HCT116 (cell line): Measurements from ENCODE around the gene FAM20C. TPM values are rescaled to one million over a fixed set of nuclear protein-coding genes. Genes with fewer than 3 reads are reported as not detected.

ENCODE experiments used
- ATAC-seq: fragments of 200-7000 bp; cut with Tn5 transposase; 2 replicates; pipeline ENCODE4 v1.9.1; 2020; ENCODE audit warnings: mild to moderate bottlenecking, moderate library complexity
- BruUV-seq: library from RNA; stranded (reverse); fragments of 400-500 nt; replicated peaks from 2 replicates; lab custom pipeline; 2021; lab: Mats Ljungman, UMichigan
- CTCF ChIA-PET: fragments of 300-600 bp; sonication (Branson Sonifier 250); formaldehyde crosslinking; loops from one replicate; lab custom pipeline; 2021; ENCODE audit warnings: antibody characterized with exemption; lab: Charles Lee
- POLR2A ChIA-PET: fragments of 300-600, 350-600 bp; sonication (Branson Sonifier 250); formaldehyde crosslinking; loops from one replicate; lab custom pipeline; 2021; ENCODE audit warnings: antibody characterized with exemption; lab: Charles Lee
- RAD21 ChIA-PET, 2 experiments: fragments of 300-600 bp; sonication (Branson Sonifier 250); formaldehyde crosslinking; loops; one replicate each; lab custom pipeline; 2023; ENCODE audit warnings: low total read pairs in 2 of 2; ENCODE audit not compliant: uncharacterized antibody in 2 of 2, unreplicated experiment in 2 of 2, low non-redundant PET in 1 of 2; lab: Charles Lee
- DNase-seq: peaks from one replicate; pipeline ENCODE4 v3.0.0-alpha.2; 2010; ENCODE audit warnings: low read depth, low spot score
- H2AFZ ChIP-seq: fragments of 200-600 bp; shearing (Covaris generic), sonication (generic); 2 replicates; pipeline ENCODE4 v1.6.1; 2017; ENCODE audit warnings: low read depth, mixed run types, mixed read lengths, antibody characterized with exemption, low read length; ENCODE audit not compliant: poor library complexity, severe bottlenecking
- H3K27ac ChIP-seq: 2 replicates; pipeline ENCODE4 v1.5.1; 2012; ENCODE audit warnings: low read depth, low read length
- H3K27me3 ChIP-seq: fragments of 200-600 bp; sonication (generic); 2 replicates; pipeline ENCODE4 v1.6.1; 2016; ENCODE audit warnings: mixed run types, low read length, mixed read lengths; ENCODE audit not compliant: insufficient read depth
- H3K36me3 ChIP-seq, 2 experiments: fragments of 200-500 bp in 1 of 2; fragments of 200-600 bp in 1 of 2; sonication (Bioruptor generic) in 1 of 2; sonication (generic) in 1 of 2; 2 replicates each; pipeline versions ENCODE4 v1.5.1 to v1.6.1; 2014 to 2016; ENCODE audit warnings: low read length in 2 of 2, inconsistent platforms in 1 of 2, mixed read lengths in 1 of 2, mixed run types in 1 of 2; ENCODE audit not compliant: insufficient read depth in 2 of 2, control insufficient read depth in 1 of 2
- H3K4me1 ChIP-seq, 2 experiments: fragments of 200-600 bp in 1 of 2; sonication (generic) in 1 of 2; 2 replicates each; pipeline versions ENCODE4 v1.5.1 to v1.6.1; 2012 to 2017; ENCODE audit warnings: low read length in 2 of 2, inconsistent platforms in 1 of 2, mild to moderate bottlenecking in 1 of 2, mixed read lengths in 1 of 2, mixed run types in 1 of 2, moderate library complexity in 1 of 2; ENCODE audit not compliant: insufficient read depth in 2 of 2, control insufficient read depth in 1 of 2
- H3K4me2 ChIP-seq: fragments of 200-600 bp; sonication (generic); 2 replicates; pipeline ENCODE4 v1.6.1; 2017; ENCODE audit warnings: mixed run types, low read length, mixed read lengths
- H3K4me3 ChIP-seq, 2 experiments: fragments of 200-600 bp in 1 of 2; sonication (generic) in 1 of 2; replicated peaks in 1 of 2; 2 replicates each; pipeline ENCODE4 v1.5.1; 2011 to 2016; ENCODE audit warnings: low read length in 2 of 2, control low read depth in 1 of 2, low read depth in 1 of 2, mild to moderate bottlenecking in 1 of 2, mixed read lengths in 1 of 2, mixed run types in 1 of 2
- H3K79me2 ChIP-seq: fragments of 200-600 bp; sonication (generic); 2 replicates; pipeline ENCODE4 v1.6.1; 2017; ENCODE audit warnings: mild to moderate bottlenecking, mixed run types, low read length, moderate library complexity, mixed read lengths; ENCODE audit not compliant: insufficient read depth
- H3K9ac ChIP-seq: fragments of 200-600 bp; sonication (generic); 2 replicates; pipeline ENCODE4 v1.6.1; 2016; ENCODE audit warnings: low read length, mixed read lengths
- H3K9me2 ChIP-seq: fragments of 200-600 bp; sonication (generic), shearing (Covaris generic); 2 replicates; pipeline ENCODE4 v1.6.1; 2017; ENCODE audit warnings: mixed run types, mild to moderate bottlenecking, moderate library complexity; ENCODE audit not compliant: insufficient read depth
- H3K9me3 ChIP-seq, 2 experiments: fragments of 200-500 bp in 1 of 2; fragments of 200-600 bp in 1 of 2; sonication (Bioruptor generic) in 1 of 2; sonication (generic) in 1 of 2; 2 replicates each; pipeline ENCODE4 v1.6.1; 2014 to 2017; ENCODE audit warnings: low read length in 2 of 2, mixed read lengths in 2 of 2, inconsistent platforms in 1 of 2, low read depth in 1 of 2, mild to moderate bottlenecking in 1 of 2, mixed run types in 1 of 2, moderate library complexity in 1 of 2; ENCODE audit not compliant: control insufficient read depth in 1 of 2, insufficient read depth in 1 of 2
- H4K20me1 ChIP-seq: fragments of 200-600 bp; sonication (generic), shearing (Covaris generic); 2 replicates; pipeline ENCODE4 v1.6.1; 2017; ENCODE audit warnings: mixed run types, mild to moderate bottlenecking, moderate library complexity; ENCODE audit not compliant: insufficient read depth
- EZH2 ChIP-seq: fragments of 200-600 bp; sonication (generic); IDR thresholded peaks from 2 replicates; pipeline ENCODE4 v1.6.1; 2017; ENCODE audit warnings: antibody characterized with exemption, mixed run types
- FOSL1 ChIP-seq: IDR thresholded peaks from 2 replicates; pipeline ENCODE4 v1.6.1; 2012; ENCODE audit warnings: low read depth
- JUND ChIP-seq: IDR thresholded peaks from 2 replicates; pipeline ENCODE4 v1.6.1; 2012
- POLR2AphosphoS5 ChIP-seq: IDR thresholded peaks from 2 replicates; pipeline ENCODE4 v1.6.1; 2011; ENCODE audit warnings: mild to moderate bottlenecking, low read depth, low read length, moderate library complexity
- RAD21 ChIP-seq: IDR thresholded peaks from 2 replicates; pipeline ENCODE4 v1.6.1; 2012; ENCODE audit warnings: low read depth, mild to moderate bottlenecking
- SIN3A ChIP-seq: IDR thresholded peaks from 2 replicates; pipeline ENCODE4 v1.6.1; 2012; ENCODE audit warnings: low read depth
- ZNF274 ChIP-seq: fragments of 200-500 bp; sonication (Bioruptor generic); IDR thresholded peaks from 2 replicates; pipeline ENCODE4 v1.6.1; 2014; ENCODE audit warnings: mild to moderate bottlenecking, low read depth, low read length, inconsistent platforms
- intact Hi-C: fragments of 100-400 bp; cut with micrococcal nuclease; formaldehyde crosslinking; loops from 2 replicates; pipeline ENCODE4 v1.10.0; 2022
- total RNA-seq: library from RNA; stranded (reverse); gene quantifications from one replicate; pipeline ENCODE4 v1.2.1, GENCODE V29; 2021; ENCODE audit not compliant: unreplicated experiment
- TF ChIP-seq, protein P1 (sequence below): IDR thresholded peaks from 2 replicates; pipeline ENCODE4 v1.6.1; 2011; ENCODE audit warnings: mild to moderate bottlenecking, low read length, moderate library complexity; ENCODE audit not compliant: insufficient replicate concordance; ENCODE audit errors: extremely low read depth
- TF ChIP-seq, protein P2 (sequence below): IDR thresholded peaks from 2 replicates; pipeline ENCODE4 v1.6.1; 2012; ENCODE audit warnings: low read depth
- TF ChIP-seq, protein P3 (sequence below): IDR thresholded peaks from 2 replicates; pipeline ENCODE4 v1.6.1; 2012

The FAM20C gene
- total RNA-seq, 1 experiment from 2014 or later = 27.1 TPM

GRCh38 chr7:157771-158625 is 34.4 kb upstream of the FAM20C start:
- H3K27me3 ChIP-seq = no peaks in the 10 kb centered on the region
- ATAC-seq (no peak), DNase-seq (no peak)
- no peak overlapping the region for H3K4me2 ChIP-seq
- ChIA-PET POLR2A (no interaction called here), CTCF (no interaction called here), RAD21 (no interaction called here)
- no peaks in the 10 kb centered on the region for H3K79me2 ChIP-seq
- no TSS peak for BruUV-seq
- no peaks in the 10 kb centered on the region for H4K20me1 ChIP-seq
- H3K36me3 ChIP-seq = no peaks in the 10 kb centered on the region
- no peak overlapping the region for H3K4me3 ChIP-seq
- peaks cover 0 to 8% of the 10 kb centered on the region in 2 experiments; a peak in 2 of 4 replicates for H3K4me1 ChIP-seq
- no peaks in the 10 kb centered on the region for H3K9me2 ChIP-seq
- intact Hi-C loops = no loop called here
- H3K27ac ChIP-seq = no peak overlapping the region
- no peak overlapping the region for H3K9ac ChIP-seq
- H2AFZ ChIP-seq = no peak overlapping the region
- TF ChIP-seq ZNF274 (no peak), POLR2AphosphoS5 (no peak), RAD21 (no peak), SIN3A (no peak), JUND (no peak)
- TF ChIP-seq, protein P1, sequence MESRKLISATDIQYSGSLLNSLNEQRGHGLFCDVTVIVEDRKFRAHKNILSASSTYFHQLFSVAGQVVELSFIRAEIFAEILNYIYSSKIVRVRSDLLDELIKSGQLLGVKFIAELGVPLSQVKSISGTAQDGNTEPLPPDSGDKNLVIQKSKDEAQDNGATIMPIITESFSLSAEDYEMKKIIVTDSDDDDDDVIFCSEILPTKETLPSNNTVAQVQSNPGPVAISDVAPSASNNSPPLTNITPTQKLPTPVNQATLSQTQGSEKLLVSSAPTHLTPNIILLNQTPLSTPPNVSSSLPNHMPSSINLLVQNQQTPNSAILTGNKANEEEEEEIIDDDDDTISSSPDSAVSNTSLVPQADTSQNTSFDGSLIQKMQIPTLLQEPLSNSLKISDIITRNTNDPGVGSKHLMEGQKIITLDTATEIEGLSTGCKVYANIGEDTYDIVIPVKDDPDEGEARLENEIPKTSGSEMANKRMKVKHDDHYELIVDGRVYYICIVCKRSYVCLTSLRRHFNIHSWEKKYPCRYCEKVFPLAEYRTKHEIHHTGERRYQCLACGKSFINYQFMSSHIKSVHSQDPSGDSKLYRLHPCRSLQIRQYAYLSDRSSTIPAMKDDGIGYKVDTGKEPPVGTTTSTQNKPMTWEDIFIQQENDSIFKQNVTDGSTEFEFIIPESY = no peak
- no peaks in the 10 kb centered on the region for H3K9me3 ChIP-seq

- Histone ChIP-seq H3K9ac (no peak overlapping the region), H3K9me2 (no peaks in the 10 kb centered on the region), H3K27ac (no peak overlapping the region), H2AFZ (no peak overlapping the region), H3K4me3 (no peak overlapping the region), H3K9me3 (no peaks in the 10 kb centered on the region), H3K36me3 (no peaks in the 10 kb centered on the region), H3K27me3 (no peaks in the 10 kb centered on the region), H3K79me2 (no peaks in the 10 kb centered on the region), H4K20me1 (no peaks in the 10 kb centered on the region), H3K4me1 (peaks cover 0 to 8% of the 10 kb centered on the region in 2 experiments; a peak in 2 of 4 replicates), H3K4me2 (no peak overlapping the region)
- DNase-seq (no peak), ATAC-seq (no peak)
- ChIA-PET CTCF (no interaction called here), POLR2A (no interaction called here), RAD21 (no interaction called here)
- intact Hi-C loops = no loop called here
- TF ChIP-seq, protein P1 = no peak
- TF ChIP-seq EZH2 = no peak
- TF ChIP-seq, protein P2, sequence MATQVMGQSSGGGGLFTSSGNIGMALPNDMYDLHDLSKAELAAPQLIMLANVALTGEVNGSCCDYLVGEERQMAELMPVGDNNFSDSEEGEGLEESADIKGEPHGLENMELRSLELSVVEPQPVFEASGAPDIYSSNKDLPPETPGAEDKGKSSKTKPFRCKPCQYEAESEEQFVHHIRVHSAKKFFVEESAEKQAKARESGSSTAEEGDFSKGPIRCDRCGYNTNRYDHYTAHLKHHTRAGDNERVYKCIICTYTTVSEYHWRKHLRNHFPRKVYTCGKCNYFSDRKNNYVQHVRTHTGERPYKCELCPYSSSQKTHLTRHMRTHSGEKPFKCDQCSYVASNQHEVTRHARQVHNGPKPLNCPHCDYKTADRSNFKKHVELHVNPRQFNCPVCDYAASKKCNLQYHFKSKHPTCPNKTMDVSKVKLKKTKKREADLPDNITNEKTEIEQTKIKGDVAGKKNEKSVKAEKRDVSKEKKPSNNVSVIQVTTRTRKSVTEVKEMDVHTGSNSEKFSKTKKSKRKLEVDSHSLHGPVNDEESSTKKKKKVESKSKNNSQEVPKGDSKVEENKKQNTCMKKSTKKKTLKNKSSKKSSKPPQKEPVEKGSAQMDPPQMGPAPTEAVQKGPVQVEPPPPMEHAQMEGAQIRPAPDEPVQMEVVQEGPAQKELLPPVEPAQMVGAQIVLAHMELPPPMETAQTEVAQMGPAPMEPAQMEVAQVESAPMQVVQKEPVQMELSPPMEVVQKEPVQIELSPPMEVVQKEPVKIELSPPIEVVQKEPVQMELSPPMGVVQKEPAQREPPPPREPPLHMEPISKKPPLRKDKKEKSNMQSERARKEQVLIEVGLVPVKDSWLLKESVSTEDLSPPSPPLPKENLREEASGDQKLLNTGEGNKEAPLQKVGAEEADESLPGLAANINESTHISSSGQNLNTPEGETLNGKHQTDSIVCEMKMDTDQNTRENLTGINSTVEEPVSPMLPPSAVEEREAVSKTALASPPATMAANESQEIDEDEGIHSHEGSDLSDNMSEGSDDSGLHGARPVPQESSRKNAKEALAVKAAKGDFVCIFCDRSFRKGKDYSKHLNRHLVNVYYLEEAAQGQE = no peak
- no peak for TF ChIP-seq FOSL1
- TF ChIP-seq, protein P3, sequence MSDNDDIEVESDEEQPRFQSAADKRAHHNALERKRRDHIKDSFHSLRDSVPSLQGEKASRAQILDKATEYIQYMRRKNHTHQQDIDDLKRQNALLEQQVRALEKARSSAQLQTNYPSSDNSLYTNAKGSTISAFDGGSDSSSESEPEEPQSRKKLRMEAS = no peak
- no peak for TF ChIP-seq SIN3A
- BruUV-seq = no TSS peak
Observed at GRCh38 chr7:158771-159170, 33.6 kb upstream of the FAM20C start.
